Right lobe of liver (tissue), 4 donors: ENCODE measurements around the gene SCN5A.

Experiments used
- POLR2A ChIP-seq: fragments of 450-650 bp; IDR thresholded peaks from one replicate; pipeline ENCODE4 v1.6.1; 2017; ENCODE audit warnings: antibody characterized with exemption, mild to moderate bottlenecking
- TF ChIP-seq, protein P1 (sequence below), 4 donors: fragments of 200-600 bp in 3 of 4; fragments of 450-650 bp in 1 of 4; IDR thresholded peaks; one replicate each; pipeline versions ENCODE4 v1.5.1 to v1.8.0; 2016 to 2022; ENCODE audit warnings: antibody characterized with exemption in 4 of 4, mild to moderate bottlenecking in 2 of 4
- donor health status: DM: no; HTN: no; CAD: no.
- donor health status: DM: no; HTN: no; CAD: no.
- donor health status: DM: no; HTN: yes; CAD: no.

DNA sequence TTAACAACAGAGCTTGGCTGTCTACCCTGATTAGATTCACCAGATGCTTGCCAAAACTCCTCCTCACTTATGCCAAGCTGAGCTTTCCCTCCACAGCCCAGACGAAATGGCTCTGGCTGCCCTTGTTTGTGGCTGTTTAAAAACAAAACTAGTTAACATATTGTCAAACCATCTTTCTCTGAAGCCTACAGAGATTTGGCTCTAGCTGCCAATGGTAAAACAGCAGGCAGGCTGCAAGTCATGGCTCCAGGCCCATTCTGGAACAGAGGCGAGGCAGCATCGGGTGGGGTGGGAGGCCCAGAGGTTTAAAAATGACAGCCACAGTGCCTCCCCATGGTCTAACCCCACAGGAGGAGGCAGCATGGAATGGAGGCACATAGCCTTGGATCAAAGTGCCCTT lies 75.9 kb downstream of the SCN5A start:
- no peak for TF ChIP-seq POLR2A
- TF ChIP-seq, protein P1, sequence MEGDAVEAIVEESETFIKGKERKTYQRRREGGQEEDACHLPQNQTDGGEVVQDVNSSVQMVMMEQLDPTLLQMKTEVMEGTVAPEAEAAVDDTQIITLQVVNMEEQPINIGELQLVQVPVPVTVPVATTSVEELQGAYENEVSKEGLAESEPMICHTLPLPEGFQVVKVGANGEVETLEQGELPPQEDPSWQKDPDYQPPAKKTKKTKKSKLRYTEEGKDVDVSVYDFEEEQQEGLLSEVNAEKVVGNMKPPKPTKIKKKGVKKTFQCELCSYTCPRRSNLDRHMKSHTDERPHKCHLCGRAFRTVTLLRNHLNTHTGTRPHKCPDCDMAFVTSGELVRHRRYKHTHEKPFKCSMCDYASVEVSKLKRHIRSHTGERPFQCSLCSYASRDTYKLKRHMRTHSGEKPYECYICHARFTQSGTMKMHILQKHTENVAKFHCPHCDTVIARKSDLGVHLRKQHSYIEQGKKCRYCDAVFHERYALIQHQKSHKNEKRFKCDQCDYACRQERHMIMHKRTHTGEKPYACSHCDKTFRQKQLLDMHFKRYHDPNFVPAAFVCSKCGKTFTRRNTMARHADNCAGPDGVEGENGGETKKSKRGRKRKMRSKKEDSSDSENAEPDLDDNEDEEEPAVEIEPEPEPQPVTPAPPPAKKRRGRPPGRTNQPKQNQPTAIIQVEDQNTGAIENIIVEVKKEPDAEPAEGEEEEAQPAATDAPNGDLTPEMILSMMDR (IDR thresholded peaks at IDR 0.05) = no peak
